ENCODE data around the gene FGGY. TPM values are rescaled to one million over a fixed set of nuclear protein-coding genes. Genes with fewer than 3 reads are reported as not detected.

The FGGY gene
- total and polyA plus RNA-seq, 2 donors (not counting 3 experiments of a cell fraction or from before 2014, with no cell fraction given): 5.6 to 6.4 TPM

- no peak for FAIRE-seq
- no TSS peak for BruUV-seq (replicated peaks)
- H3K9ac ChIP-seq (replicated peaks; ENCODE audit: extremely low read depth, insufficient read depth, low read length): no peak overlapping the region
Observed at GRCh38 chr1:59670662-59671061, 373.8 kb downstream of the FGGY start.

DNA sequence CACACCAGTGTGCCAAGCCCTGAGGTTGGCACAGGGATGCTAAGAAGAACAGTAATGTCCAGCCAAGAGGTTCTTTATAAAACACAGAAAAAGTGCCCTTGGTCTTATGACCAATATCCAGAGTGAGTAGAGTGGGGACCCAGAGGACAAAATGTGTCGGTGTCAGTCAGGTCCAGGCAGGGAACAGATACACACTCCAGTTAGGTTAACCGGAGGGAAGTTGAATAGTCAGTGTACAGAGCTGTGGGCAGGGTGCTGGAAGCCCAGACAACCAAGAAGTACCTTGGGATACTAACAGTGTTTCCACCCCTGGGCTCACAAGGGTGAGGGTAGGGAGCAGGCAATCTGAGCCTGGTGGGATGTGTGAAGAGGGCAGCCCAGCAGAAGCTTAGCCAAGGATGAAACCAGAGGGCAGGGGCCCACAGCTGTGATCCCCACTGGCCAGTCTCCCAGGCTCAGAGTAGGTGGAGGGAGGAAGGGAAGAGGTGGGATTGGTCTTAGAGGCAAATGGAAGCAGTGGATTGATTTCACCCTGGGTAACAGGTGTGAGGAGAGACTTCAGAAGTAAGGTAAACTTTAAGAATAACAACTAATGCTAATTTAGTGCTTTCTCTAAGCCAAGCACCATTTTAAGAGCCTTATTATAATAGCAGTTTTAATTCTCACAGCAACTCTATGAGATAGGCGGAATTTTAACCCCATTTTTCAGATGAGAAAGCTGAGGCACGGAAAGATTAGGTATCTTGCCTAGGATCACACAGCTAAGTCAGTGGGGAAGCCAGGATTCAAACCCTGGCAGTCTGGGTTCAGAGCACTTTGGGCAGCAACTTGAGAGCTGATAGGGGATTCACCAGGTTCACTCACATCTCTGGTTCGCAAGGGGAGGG, 374.4 kb downstream of the FGGY start:
- POLR2A ChIA-PET: no interaction called here
- Histone ChIP-seq H3K27me3 (ENCODE audit: control insufficient read depth in 2 of 2, insufficient read depth in 2 of 2, low read length in 2 of 2) (no peaks in the 10 kb centered on the region), H3K4me3 (replicated peaks in 1 of 3; ENCODE audit: insufficient read depth in 1 of 3, low read depth in 1 of 3, low read length in 3 of 3) (no peak overlapping the region), H2AFZ (ENCODE audit: low read depth, low read length) (no peak overlapping the region), H3K4me1 (ENCODE audit: control insufficient read depth, extremely low read depth, insufficient read depth, low read length) (peaks cover 14% of the 10 kb centered on the region), H3K79me2 (ENCODE audit: control insufficient read depth, insufficient read depth, low read length) (no peaks in the 10 kb centered on the region), H3K9me3 (replicated peaks; ENCODE audit: control insufficient read depth, insufficient read depth, low read length) (no peaks in the 10 kb centered on the region), H3K9me1 (replicated peaks; ENCODE audit: control insufficient read depth, extremely low read depth, insufficient read depth, low read length) (no peaks in the 10 kb centered on the region), H3K27ac (ENCODE audit: insufficient read depth, low read depth, low read length) (no peak overlapping the region), H3K9ac (replicated peaks; ENCODE audit: extremely low read depth, insufficient read depth, low read length) (no peak overlapping the region), H4K20me1 (replicated peaks; ENCODE audit: control insufficient read depth, extremely low read depth, insufficient read depth, low read length) (no peaks in the 10 kb centered on the region), H3K4me2 (ENCODE audit: insufficient read depth, low read length) (no peak overlapping the region), H3K36me3 (ENCODE audit: control insufficient read depth in 2 of 2, extremely low read depth in 1 of 2, insufficient read depth in 2 of 2, low read length in 2 of 2) (no peaks in the 10 kb centered on the region)
- intact Hi-C loops (cut with micrococcal nuclease): loop anchor here (10.0 kb wide), 1 partner anchor 247 kb away; no protein-coding TSS in a partner anchor
- TF ChIP-seq, protein P1, sequence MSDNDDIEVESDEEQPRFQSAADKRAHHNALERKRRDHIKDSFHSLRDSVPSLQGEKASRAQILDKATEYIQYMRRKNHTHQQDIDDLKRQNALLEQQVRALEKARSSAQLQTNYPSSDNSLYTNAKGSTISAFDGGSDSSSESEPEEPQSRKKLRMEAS (IDR thresholded peaks at IDR 0.05; ENCODE audit: insufficient read depth, insufficient read length): no peak
- TF ChIP-seq EZH2 (IDR thresholded peaks at IDR 0.05; ENCODE audit: borderline replicate concordance, low read depth, low read length, severe bottlenecking) (no peak), CTCF (IDR thresholded peaks at IDR 0.05; ENCODE audit: extremely low read depth in 1 of 2, insufficient read depth in 1 of 2, low read depth in 1 of 2, low read length in 2 of 2) (no peak), GATA2 (IDR thresholded peaks at IDR 0.05; ENCODE audit: insufficient read depth, insufficient read length, low read depth, low read length) (no peak), MYC (IDR thresholded peaks at IDR 0.05; ENCODE audit: low read depth, low read length) (no peak), POLR2AphosphoS5 (IDR thresholded peaks at IDR 0.05; ENCODE audit: insufficient read depth, low read depth, low read length) (no peak), JUN (IDR thresholded peaks at IDR 0.05; ENCODE audit: borderline replicate concordance, insufficient read depth, insufficient read length, low read depth) (no peak), FOS (IDR thresholded peaks at IDR 0.05; ENCODE audit: borderline replicate concordance, insufficient read depth, low read length) (no peak), POLR2A (IDR thresholded peaks at IDR 0.05; ENCODE audit: low read depth, low read length) (no peak)
- BruUV-seq (replicated peaks): no TSS peak
- CTCF ChIA-PET: no interaction called here
- FAIRE-seq: no peak
- dilution Hi-C loops (cut with MboI; ENCODE audit: extremely low pct_ligation_motif_present, low sequenced_read_pairs): no loop called here
- DNase-seq (ENCODE audit: low read depth, low spot score): no peak

More at GRCh38 chr1:59670662-59671061, 373.8 kb downstream of the FGGY start:
- no peak overlapping the region for H3K4me2 ChIP-seq (ENCODE audit: insufficient read depth, low read length)
- no peak overlapping the region for H2AFZ ChIP-seq (ENCODE audit: low read depth, low read length)
- dilution Hi-C loops (cut with MboI; ENCODE audit: extremely low pct_ligation_motif_present, low sequenced_read_pairs): no loop called here
- H3K4me3 ChIP-seq (replicated peaks in 1 of 3; ENCODE audit: insufficient read depth in 1 of 3, low read depth in 1 of 3, low read length in 3 of 3): no peak overlapping the region
- H3K27me3 ChIP-seq (ENCODE audit: control insufficient read depth in 2 of 2, insufficient read depth in 2 of 2, low read length in 2 of 2): no peaks in the 10 kb centered on the region
- no peaks in the 10 kb centered on the region for H3K36me3 ChIP-seq (ENCODE audit: control insufficient read depth in 2 of 2, extremely low read depth in 1 of 2, insufficient read depth in 2 of 2, low read length in 2 of 2)
- TF ChIP-seq, protein P1 (IDR thresholded peaks at IDR 0.05; ENCODE audit: insufficient read depth, insufficient read length): no peak
- TF ChIP-seq POLR2A (IDR thresholded peaks at IDR 0.05; ENCODE audit: low read depth, low read length) (no peak), JUN (IDR thresholded peaks at IDR 0.05; ENCODE audit: borderline replicate concordance, insufficient read depth, insufficient read length, low read depth) (no peak), POLR2AphosphoS5 (IDR thresholded peaks at IDR 0.05; ENCODE audit: insufficient read depth, low read depth, low read length) (no peak)
- intact Hi-C loops (cut with micrococcal nuclease): loop anchor here (10.0 kb wide), 1 partner anchor 246 kb away; no protein-coding TSS in a partner anchor
- H4K20me1 ChIP-seq (replicated peaks; ENCODE audit: control insufficient read depth, extremely low read depth, insufficient read depth, low read length): no peaks in the 10 kb centered on the region
- no peaks in the 10 kb centered on the region for H3K79me2 ChIP-seq (ENCODE audit: control insufficient read depth, insufficient read depth, low read length)
- no peaks in the 10 kb centered on the region for H3K9me3 ChIP-seq (replicated peaks; ENCODE audit: control insufficient read depth, insufficient read depth, low read length)
- ChIA-PET POLR2A (no interaction called here), CTCF (no interaction called here)
- H3K27ac ChIP-seq (ENCODE audit: insufficient read depth, low read depth, low read length): no peak overlapping the region
- H3K4me1 ChIP-seq (ENCODE audit: control insufficient read depth, extremely low read depth, insufficient read depth, low read length): peaks cover 14% of the 10 kb centered on the region
- H3K9me1 ChIP-seq (replicated peaks; ENCODE audit: control insufficient read depth, extremely low read depth, insufficient read depth, low read length): no peaks in the 10 kb centered on the region
- no peak for DNase-seq (ENCODE audit: low read depth, low spot score)

Data from endothelial cell of umbilical vein (primary cell).